GM19467 (cell line): ENCODE data around the gene IFITM5.
"Not testable (repeated sequence)": the region's sequence is repeated elsewhere in the genome, so short reads cannot be mapped to it uniquely, and the experiment has no call there.

Source experiments
- ATAC-seq: cut with Tn5 transposase; IDR thresholded peaks from one replicate; pipeline ENCODE4 v1.9.1; 2021; ENCODE audit warnings: mild to moderate bottlenecking, moderate library complexity; ENCODE audit not compliant: unreplicated experiment

Gene IFITM5

GRCh38 chr11:328516-329100, 29.3 kb upstream of the IFITM5 start:
- ATAC-seq: not testable (repeated sequence)

DNA sequence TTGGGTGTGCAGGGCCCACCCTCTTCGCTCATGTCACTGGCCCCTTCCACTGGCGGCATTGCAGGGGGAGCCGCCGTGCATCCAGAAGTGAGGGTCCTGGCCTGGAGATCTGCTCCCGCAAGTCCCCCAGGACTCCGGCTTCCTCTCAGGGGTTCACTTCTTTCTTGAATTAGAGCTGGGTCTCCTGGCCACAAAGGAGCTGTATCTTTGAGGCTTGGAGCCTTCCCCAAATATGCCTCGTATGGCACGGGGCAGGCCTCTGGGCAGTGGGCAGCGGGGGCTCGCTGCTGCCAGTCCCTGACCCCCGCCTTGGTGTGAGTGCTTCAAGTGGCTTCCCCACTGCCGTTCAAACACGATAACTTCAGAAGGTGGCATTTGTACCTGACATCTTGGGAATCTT, 28.7 kb upstream of the IFITM5 start:
- ATAC-seq: no peak

DNA sequence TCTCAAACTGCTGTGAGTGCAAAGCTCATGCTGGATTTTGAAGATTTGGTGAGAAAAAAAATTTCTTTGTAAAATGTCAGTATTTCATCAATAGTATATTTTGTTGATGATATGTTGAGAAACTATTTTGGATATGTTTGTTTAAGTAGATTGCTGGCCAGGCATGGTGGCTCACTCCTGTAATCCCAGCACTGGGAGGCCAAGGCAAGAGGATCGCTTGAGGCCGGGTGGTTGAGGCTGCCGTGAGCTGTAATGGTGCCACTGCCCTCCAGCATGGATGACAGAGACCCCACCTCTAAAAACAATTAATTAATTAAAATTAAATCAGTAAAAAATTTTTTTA, 28.2 kb upstream of the IFITM5 start:
- ATAC-seq: no peak

DNA sequence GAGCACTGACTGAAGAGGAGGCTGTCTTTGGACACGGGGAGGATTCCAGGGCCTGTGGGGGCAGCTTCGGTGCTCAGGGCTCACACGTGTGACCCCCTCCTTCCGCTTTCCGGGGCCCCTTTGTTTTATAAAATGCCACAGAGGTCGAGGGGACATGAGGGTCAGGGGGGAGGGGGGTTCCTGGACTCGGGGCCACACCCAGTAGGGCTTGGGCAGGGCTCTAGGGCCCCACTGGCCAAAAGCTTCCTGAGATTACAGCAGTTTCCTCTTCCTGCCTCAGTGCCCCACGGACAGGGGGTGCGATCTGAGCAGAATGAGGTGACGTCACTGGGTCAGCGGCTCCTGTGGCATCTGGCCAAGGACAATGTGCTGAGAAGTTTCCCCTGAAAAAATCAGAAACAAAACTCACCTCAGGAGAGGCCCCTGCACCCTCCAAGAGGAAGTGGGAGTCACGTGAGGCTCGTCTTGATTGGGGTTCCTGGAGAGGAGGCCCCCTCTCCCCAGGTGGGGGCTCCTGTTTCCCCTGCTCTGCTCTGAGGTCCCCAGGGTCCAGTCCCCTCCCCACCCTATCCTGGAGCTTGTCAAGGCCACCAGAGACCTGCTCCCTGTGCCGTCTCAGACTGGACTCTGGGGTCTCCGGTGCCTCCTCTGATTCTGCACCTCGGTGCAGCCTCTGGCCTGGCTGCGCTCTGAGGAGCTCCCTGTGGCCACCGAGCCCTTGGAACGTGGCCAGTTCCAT, 27.7 kb upstream of the IFITM5 start:
- peak; percentile 62 for ATAC-seq

DNA sequence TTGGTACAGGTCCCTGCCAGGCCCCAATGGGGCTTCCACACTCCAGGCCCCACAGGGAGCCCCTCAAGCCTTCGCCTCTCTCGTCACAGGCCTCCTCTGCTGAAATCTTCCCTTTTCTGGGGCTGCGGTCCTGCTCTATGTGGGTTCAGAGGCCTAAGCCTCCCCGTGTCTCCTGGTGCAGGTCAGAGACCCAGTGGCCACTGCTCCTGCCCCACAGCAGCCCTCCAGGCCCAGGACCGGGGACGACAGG, 27.2 kb upstream of the IFITM5 start:
- no peak for ATAC-seq

- ATAC-seq: no peak
Measured at GRCh38 chr11:325796-326591, 26.7 kb upstream of the IFITM5 start.

DNA sequence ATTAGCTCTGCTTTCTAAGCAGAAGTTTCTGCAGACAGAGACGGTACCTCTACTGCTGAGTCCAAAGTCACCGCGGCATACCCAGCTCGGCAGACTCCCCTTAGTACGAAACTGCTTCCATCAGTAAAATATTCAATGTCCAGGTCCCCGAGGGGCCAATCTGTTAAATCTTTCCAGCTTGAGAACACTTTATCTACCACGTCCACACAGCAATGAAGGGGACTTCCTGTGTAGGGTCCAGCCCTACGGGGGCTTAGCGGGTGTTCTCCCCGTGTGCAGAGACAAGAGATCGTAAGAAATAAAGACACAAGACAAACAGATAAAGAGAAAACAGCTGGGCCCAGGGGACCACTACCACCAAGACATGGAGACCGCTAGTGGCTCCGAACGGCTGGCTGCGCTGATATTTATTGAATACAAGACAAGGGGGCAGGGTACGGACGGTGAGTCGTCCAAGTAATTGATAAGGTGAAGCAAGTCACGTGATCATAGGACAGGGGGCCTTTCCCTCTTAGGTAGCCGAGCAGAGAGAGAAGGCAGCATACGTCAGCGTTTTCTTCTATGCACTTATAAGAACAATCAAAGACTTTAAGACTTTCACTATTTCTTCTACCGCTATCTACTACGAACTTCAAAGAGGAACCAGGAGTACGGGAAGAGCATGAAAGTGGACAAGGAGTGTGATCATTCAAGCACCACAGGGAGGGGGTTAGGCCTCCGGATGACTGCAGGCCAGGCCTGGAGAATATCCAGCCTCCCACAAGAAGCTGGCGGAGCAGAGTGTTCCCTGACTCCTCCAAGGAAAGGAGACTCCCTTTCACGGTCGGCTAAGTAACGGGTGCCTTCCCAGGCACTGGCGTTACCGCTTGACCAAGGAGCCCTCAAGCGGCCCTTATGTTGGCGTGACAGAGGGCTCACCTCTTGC, 25.5 kb upstream of the IFITM5 start:
- not testable (repeated sequence) for ATAC-seq

DNA sequence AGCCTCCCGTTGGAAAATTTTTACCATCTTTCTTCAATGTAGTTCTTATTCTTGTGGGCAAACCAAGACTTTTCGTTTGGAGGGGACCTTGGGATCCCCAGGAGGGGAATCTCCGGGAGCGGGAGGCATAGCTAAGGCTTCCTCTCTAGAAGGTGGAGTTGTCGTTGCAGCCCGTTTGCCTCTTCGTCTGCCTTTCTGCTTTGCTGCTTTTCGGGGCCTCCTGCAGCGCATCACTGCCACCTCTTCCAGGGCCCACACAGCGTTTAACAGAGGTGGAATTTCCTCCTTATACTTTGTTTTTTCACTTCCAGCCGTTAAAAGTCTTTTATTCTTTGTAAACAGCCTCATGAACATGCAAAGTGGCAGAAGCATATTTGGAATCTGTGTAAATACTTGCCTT, 24.8 kb upstream of the IFITM5 start:
- no peak for ATAC-seq

DNA sequence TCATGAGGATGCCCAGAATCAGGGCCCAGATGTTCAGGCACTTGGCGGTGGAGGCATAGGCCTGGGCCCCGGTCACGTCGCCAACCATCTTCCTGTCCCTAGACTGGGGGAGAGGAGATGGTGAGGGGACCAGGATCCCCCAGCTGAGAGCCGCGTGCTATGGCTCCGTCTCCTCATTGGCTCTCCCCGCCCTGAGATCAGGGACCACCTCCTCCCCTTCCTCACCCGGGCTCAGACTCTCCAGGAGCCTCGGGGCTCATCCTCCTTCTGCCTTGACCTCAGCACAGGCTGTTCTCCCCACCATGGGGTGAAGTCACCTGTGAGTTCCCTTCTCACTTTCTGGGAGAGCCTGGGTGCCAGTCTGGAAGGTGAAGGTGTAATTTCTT, 20.6 kb upstream of the IFITM5 start:
- ATAC-seq: not testable (repeated sequence)

DNA sequence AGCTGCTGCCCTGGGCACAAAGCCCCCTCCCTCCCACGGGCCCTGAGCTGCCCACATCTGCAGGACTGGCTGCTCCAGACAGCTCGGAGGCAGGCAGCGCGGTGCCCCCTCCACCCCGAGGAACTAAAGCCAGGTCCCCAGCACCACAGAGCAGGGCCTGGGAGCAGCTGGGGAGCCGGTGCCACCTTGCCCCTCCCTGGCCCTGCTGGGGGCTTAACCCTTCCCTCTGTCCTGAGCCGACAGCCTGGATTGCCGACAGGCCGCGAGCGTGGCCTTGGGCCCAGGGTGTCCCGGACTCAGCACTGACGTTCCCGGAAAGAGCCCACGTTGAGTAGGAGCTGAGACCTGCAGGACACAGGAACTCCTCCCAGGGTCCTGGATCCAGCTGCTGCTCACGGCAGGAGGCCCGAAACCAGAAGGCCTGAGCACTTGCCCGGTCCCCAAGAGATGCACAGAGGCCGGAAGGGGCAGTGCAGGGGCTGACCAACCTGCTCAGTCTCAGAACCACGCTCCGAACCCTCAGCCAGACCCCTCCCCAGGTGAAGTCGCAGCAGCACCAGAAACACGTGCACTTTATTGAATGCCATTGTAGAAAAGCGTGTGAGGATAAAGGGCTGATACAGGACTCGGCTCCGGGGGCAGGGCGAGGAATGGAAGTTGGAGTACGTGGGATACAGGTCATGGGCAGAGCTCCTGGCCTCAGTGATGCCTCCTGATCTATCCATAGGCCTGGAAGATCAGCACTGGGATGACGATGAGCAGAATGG, 20.0 kb upstream of the IFITM5 start:
- not testable (repeated sequence) for ATAC-seq

GRCh38 chr11:318405-319120, 19.2 kb upstream of the IFITM5 start:
- not testable (repeated sequence) for ATAC-seq

GRCh38 chr11:317668-318404, 18.5 kb upstream of the IFITM5 start:
- not testable (repeated sequence) for ATAC-seq

GRCh38 chr11:316891-317301, 17.6 kb upstream of the IFITM5 start:
- ATAC-seq: no peak

- no peak for ATAC-seq
Measured at GRCh38 chr11:316031-316701, 16.8 kb upstream of the IFITM5 start.

GRCh38 chr11:315516-315994, 16.2 kb upstream of the IFITM5 start:
- ATAC-seq: no peak

DNA sequence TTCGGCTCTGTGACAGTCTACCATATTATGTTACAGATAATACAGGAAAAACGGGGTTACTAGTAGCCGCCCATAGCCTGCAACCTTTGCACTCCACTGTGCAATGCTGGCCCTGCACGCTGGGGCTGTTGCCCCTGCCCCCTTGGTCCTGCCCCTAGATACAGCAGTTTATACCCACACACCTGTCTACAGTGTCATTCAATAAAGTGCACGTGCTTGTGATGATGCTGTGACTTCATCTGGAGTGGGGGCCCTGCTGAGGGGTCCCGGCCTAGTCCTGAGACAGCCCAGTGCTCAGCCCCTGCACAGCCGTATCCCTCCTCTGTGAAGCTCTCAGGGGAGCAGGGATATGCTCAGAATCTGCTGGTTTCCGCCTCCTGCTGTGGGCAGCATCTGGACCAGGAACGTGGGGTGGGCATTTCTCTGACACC, 15.7 kb upstream of the IFITM5 start:
- no peak for ATAC-seq

DNA sequence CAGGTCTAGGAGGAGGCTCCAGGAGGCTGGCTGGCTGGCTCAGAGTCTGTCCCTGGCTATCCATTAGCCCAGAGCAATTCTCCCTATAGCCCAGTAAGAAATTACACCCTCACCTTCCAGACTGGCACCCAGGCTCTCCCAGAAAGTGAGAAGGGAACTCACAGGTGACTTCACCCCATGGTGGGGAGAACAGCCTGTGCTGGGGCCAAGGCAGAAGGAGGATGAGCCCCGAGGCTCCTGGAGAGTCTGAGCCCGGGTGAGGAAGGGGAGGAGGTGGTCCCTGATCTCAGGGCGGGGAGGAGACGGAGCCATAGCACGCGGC, 15.2 kb upstream of the IFITM5 start:
- not testable (repeated sequence) for ATAC-seq

DNA sequence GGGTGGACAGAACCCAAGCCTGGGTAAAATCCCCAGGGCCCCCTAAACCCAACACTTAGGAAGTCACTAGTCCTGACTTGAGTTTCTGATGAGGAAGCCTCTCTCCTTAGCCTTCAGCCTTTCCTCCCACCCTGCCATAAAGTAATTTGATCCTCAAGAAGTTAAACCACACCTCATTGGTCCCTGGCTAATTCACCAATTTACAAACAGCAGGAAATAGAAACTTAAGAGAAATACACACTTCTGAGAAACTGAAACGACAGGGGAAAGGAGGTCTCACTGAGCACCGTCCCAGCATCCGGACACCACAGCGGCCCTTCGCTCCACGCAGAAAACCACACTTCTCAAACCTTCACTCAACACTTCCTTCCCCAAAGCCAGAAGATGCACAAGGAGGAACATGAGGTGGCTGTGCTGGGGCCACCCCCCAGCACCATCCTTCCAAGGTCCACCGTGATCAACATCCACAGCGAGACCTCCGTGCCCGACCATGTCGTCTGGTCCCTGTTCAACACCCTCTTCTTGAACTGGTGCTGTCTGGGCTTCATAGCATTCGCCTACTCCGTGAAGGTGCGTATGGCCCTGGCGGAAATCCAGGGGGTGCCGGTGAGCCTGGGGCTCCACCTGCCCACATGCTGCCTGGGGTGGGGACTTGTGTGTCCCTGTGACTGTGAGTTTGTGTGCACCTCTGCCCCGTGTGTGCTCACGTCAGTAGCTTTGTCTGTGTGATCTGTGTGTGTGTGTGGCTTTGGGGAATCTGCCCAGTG, 14.6 kb upstream of the IFITM5 start, which contains the start of gene IFITM1:
TSS of gene IFITM1 (plus strand) at position 254 of the 767 bp plus-strand sequence. CDS start at position 385, 131 bp downstream.
- peak; percentile 31 for ATAC-seq
